Lung microvascular endothelial cell (primary cell): ENCODE measurements around the gene ANHX. TPM values are rescaled to one million over a fixed set of nuclear protein-coding genes. Genes with fewer than 3 reads are reported as not detected.

Experiments used
- DNase-seq, 2 donors: peaks; one replicate each; pipeline versions ENCODE4 v3.0.0 to v3.0.0-alpha.2; 2010; ENCODE audit warnings: low read depth in 2 of 2
- total RNA-seq: library from RNA; depleted of rRNA; stranded (reverse); fragments of >200 nt; gene quantifications from 2 replicates; pipeline ENCODE4 v1.2.1, GENCODE V29; 2014

Gene ANHX
- total RNA-seq, 1 donor from 2014 or later: not detected

DNA sequence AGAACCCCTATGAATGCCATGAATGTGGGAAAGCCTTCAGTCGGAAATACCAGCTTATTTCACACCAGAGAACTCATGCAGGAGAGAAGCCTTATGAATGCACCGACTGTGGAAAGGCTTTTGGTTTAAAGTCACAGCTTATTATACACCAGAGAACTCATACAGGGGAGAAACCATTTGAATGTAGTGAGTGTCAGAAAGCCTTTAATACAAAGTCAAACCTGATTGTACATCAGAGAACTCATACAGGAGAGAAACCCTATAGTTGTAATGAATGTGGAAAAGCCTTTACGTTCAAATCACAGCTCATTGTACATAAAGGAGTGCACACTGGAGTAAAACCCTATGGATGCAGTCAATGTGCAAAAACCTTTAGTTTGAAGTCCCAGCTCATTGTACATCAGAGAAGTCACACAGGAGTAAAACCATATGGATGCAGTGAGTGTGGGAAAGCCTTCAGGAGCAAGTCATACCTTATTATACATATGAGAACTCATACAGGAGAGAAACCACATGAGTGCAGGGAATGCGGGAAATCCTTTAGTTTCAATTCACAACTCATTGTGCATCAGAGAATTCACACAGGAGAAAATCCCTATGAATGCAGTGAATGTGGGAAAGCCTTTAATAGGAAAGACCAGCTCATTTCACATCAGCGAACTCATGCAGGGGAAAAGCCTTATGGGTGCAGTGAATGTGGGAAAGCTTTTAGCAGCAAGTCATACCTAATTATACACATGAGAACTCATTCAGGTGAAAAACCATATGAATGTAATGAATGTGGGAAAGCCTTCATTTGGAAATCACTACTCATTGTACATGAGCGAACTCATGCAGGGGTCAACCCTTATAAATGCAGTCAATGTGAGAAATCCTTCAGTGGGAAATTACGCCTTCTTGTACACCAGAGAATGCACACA lies 32.1 kb downstream of the ANHX start:
- DNase-seq: peak; percentile 16 to 24

DNA sequence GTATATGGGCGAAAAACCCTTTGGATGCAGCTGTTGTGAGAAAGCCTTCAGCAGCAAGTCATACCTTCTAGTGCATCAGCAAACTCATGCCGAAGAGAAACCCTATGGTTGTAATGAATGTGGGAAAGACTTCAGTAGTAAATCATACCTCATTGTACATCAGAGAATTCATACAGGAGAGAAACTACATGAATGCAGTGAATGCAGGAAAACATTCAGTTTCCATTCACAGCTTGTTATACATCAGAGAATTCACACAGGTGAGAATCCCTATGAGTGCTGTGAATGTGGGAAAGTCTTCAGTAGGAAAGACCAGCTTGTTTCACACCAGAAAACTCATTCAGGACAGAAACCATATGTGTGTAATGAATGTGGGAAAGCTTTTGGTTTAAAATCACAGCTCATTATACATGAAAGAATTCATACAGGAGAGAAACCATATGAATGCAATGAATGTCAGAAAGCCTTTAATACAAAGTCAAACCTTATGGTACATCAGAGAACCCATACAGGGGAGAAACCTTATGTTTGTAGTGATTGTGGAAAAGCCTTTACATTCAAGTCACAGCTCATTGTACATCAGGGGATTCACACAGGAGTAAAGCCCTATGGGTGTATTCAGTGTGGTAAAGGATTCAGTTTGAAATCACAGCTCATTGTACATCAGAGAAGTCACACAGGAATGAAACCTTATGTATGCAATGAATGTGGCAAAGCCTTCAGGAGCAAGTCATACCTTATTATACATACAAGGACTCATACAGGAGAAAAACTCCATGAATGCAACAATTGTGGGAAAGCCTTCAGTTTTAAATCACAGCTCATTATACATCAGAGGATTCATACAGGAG lies 33.0 kb downstream of the ANHX start:
- DNase-seq: peak in 1 of 2 donors; percentile 5

DNA sequence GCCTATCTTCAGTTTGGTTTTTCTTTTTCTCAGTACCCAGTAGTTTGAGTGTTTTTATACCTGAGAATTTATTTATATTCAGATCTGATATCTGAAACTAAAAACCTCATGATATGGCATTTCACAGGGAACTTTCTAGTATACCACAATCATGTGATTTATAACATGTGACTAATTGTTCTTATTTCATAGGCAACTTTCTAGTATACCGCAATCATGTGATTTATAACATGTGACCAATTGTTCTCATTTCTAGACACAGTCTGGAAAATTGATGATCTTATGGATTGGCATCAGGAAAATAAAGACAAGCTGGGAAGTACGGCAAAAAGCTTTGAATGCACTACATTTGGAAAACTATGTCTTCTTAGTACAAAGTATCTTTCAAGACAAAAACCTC lies 33.8 kb downstream of the ANHX start:
- DNase-seq: no peak

DNA sequence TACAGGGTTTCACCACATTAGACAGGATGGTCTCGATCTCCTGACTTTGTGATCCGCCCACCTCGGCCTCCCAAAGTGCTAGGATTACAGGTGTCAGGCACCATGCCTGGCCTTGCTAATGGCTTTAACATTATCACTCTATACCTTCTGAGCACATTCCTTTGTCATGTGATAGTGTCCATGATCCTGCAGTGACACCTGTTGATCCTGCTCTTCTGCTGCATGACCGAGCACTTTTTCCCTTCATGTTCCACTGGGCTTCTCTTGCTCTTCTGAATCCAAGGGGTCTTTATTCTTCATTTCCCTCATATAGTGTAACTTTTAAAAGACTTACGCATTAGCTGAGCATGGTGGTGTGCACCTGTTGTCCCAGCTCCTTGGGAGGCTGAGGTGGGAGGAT lies 42.8 kb downstream of the ANHX start:
- DNase-seq: no peak

DNA sequence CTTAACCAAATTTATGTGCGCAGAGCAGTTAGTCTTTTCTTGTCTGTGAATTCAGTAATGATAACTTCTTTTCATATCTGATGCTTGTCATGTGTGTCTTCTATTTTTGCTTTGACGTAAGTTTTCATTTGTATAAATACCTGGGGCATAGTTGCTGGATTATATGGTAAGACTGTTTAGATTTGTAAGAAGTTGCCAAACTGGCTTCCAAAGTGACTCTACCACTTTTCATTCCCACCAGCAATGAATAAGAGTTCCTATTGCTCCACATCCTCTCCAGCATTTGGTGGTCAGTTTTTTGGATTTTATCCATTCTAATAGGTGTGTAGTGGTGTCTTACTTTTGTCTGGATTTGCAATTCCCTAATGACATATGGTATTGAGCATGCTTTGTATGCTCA lies 45.5 kb downstream of the ANHX start:
- no peak for DNase-seq

DNA sequence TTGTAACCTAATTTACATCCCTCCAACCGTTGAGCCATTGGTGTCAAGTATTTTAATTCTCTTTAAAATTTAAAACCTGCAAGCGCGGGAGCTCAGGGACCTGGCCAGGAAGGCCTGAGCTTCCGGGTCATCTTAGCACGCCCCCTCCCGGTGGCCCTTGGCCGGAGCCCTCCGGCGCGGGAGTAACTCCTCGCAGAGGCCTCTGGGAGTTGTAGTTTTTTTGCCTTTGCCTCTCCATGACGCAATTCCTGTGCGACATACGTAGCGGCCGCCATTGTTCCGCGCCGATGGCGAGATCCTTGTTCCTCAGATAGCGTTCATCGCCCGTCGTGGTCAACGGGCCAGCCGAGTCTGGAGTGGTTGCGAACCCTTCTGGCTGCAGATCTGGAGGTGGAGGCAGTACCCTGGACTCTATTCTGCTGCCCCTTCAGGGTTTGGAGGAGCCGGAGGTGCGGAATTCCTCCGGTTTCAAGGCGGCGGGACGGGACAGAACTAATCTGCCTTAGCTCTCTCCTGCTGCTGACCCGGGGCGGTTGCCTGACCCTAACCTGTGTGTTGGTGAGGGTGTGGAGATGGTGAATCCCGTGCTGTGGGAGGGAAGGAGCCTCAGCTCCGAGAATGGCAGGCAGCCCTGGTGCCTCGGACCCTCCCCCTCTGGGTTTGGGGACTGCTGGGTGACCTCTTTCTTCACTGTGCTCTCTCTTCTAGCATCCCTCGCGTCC lies 54.3 kb downstream of the ANHX start, which contains the start of gene ZNF268:
Gene ZNF268, plus strand, starts transcription at position 258 of the 722 bp plus-strand sequence. CDS start 503 bp downstream, outside the sequence.
- peak; percentile 96 for DNase-seq

DNA sequence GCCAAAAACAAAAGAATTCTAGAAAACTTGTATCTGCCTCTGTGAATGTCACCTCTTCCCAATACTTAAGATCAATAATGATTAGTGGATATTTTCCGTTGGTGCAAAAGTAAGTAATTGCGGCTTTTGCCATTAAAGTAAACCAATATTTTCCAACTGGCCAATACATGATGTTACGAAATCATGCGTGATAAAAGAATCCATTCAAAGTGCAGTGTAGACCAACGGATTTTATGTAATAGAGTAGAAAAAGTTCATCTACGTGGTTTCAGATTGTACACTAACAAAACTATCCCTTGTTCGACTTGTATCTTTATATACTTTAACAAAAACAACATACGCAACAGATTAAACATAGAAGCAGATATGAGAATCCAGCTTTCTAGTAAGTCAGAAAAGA lies 55.0 kb downstream of the ANHX start:
- no peak for DNase-seq

DNA sequence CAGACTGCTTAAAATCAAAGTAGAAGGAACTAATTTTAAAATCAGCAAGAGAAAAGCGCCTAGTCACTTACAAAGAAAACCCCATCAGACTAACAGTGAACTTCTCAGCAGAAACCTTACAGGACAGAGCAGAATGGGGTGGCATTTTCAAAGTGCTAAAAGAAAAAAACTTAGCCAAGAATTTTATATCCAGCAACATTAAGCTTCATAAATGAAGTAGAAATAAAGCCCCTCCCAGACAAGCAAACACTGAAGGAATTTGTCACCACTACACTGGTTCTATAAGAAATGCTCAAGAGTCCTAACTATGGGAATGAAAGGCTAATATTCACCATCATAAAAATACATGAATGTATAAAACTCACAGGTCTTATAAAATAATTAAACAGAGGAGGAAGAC lies 60.8 kb downstream of the ANHX start:
- DNase-seq: no peak

DNA sequence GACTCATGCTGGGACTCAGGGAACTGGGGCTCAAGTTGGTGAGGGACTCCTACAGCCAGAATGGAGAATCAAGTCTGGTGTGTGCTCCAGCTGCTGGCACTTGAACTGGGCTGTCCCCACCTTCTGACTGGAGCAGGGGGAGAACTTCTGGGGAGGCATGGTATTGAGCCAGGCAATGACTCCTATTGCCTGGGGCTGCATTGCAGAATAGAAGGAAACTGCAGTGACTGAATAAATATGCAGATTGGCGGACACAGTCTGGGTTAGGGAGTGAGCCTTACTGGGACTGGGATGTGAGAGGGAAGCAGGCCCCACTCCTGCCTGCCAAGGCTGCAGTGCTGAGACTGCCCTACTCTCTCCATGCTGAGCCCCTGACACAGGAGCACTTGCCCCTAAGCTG lies 63.2 kb downstream of the ANHX start:
- DNase-seq: no peak

Other genes starting within 250 kb of the ANHX start
- gene ZNF26, start 249.5 kb downstream of the ANHX start, total RNA-seq: 4.6 and 9.9 TPM in 2 replicates
- 12.9 and 23.4 TPM in 2 replicates for gene ZNF84, start 198.4 kb downstream of the ANHX start, total RNA-seq
- 32.0 and 43.8 TPM in 2 replicates for gene ZNF140, start 155.0 kb downstream of the ANHX start, total RNA-seq
- gene ZNF891, start 105.6 kb downstream of the ANHX start, total RNA-seq: 0.22 and 0.60 TPM in 2 replicates
- gene ZNF10, start 105.2 kb downstream of the ANHX start, total RNA-seq: 4.8 and 8.5 TPM in 2 replicates
- gene ZNF268, start 54.4 kb downstream of the ANHX start, total RNA-seq: 22.2 and 31.5 TPM in 2 replicates